Activated T-helper 1 cell treated with Interleukin-2 at 50 U/mL for 16 hours (primary cell): Measurements from ENCODE around the gene EBNA1BP2.
"Not testable (repeated sequence)": the region's sequence is repeated elsewhere in the genome, so short reads cannot be mapped to it uniquely, and the experiment has no call there.

Experiments
- DNase-seq: peaks from one replicate; pipeline ENCODE4 v3.0.0-alpha.2; 2020; ENCODE audit warnings: low read depth

The EBNA1BP2 gene

GRCh38 chr1:43172527-43172972 is 460 bp upstream of the EBNA1BP2 start:
- peak; percentile 72 for DNase-seq

- no peak for DNase-seq
These were observed 696 bp downstream of the EBNA1BP2 start for GRCh38 chr1:43171312-43171875.

- no peak for DNase-seq
These were observed 6.3 kb downstream of the EBNA1BP2 start for GRCh38 chr1:43165765-43166164.

GRCh38 chr1:43165162-43165561 is 6.9 kb downstream of the EBNA1BP2 start:
- no peak for DNase-seq

GRCh38 chr1:43156026-43156425 is 16.1 kb downstream of the EBNA1BP2 start:
- no peak for DNase-seq

- no peak for DNase-seq
These were observed 18.6 kb downstream of the EBNA1BP2 start for GRCh38 chr1:43153443-43153842.

GRCh38 chr1:43152866-43153265 is 19.2 kb downstream of the EBNA1BP2 start:
- no peak for DNase-seq

GRCh38 chr1:43149889-43150288 is 22.2 kb downstream of the EBNA1BP2 start:
- no peak for DNase-seq

GRCh38 chr1:43147625-43148327 is 24.3 kb downstream of the EBNA1BP2 start:
- no peak for DNase-seq

GRCh38 chr1:43144237-43144636 is 27.9 kb downstream of the EBNA1BP2 start:
- DNase-seq: no peak

- DNase-seq: no peak
These were observed 28.6 kb downstream of the EBNA1BP2 start for GRCh38 chr1:43143441-43143888.

- DNase-seq: no peak
These were observed 31.5 kb downstream of the EBNA1BP2 start for GRCh38 chr1:43140583-43140982.

- DNase-seq: no peak
These were observed 32.1 kb downstream of the EBNA1BP2 start for GRCh38 chr1:43140010-43140409.

GRCh38 chr1:43139295-43139694 is 32.8 kb downstream of the EBNA1BP2 start:
- DNase-seq: not testable (repeated sequence)

GRCh38 chr1:43137445-43138052 is 34.5 kb downstream of the EBNA1BP2 start:
- DNase-seq: no peak

- DNase-seq: no peak
These were observed 36.0 kb downstream of the EBNA1BP2 start for GRCh38 chr1:43135857-43136781.

- no peak for DNase-seq
These were observed 37.5 kb downstream of the EBNA1BP2 start for GRCh38 chr1:43134640-43135039.

GRCh38 chr1:43134068-43134467 is 38.0 kb downstream of the EBNA1BP2 start:
- DNase-seq: no peak

GRCh38 chr1:43129426-43129825 is 42.7 kb downstream of the EBNA1BP2 start:
- DNase-seq: no peak

- no peak for DNase-seq
These were observed 43.3 kb downstream of the EBNA1BP2 start for GRCh38 chr1:43128816-43129215.

GRCh38 chr1:43123031-43123430 is 49.1 kb downstream of the EBNA1BP2 start:
- DNase-seq: no peak

- no peak for DNase-seq
These were observed 50.7 kb downstream of the EBNA1BP2 start for GRCh38 chr1:43121256-43121900.
